GM12865 (cell line): ENCODE measurements around the gene CITED4.

Source experiments
- DNase-seq: peaks from one replicate; pipeline ENCODE4 v3.0.0; 2010; ENCODE audit warnings: low read depth
- H3K4me3 ChIP-seq: 2 replicates; pipeline ENCODE4 v1.5.1; 2011; ENCODE audit warnings: mild to moderate bottlenecking, low read depth, low read length, control low read depth
- CTCF ChIP-seq: IDR thresholded peaks from 2 replicates; pipeline ENCODE4 v1.5.1; 2011; ENCODE audit warnings: low read length, control low read depth, low read depth, inconsistent platforms; ENCODE audit not compliant: insufficient read depth; ENCODE audit errors: missing control alignments

Gene CITED4

GRCh38 chr1:40862008-40862863 lies at the start of gene CITED4:
Gene CITED4, minus strand, starts transcription at chr1:40862363. Its CDS starts 236 bp downstream, at chr1:40862127.
- peak; percentile 94 for DNase-seq
- peak within 1 kb of the TSS; percentile 48 for H3K4me3 ChIP-seq
- no peak for TF ChIP-seq CTCF

GRCh38 chr1:40911105-40911504 lies 48.9 kb upstream of the CITED4 start:
- H3K4me3 ChIP-seq: no peak overlapping the region
- no peak for TF ChIP-seq CTCF
- DNase-seq: no peak

GRCh38 chr1:40909281-40909680 lies 47.1 kb upstream of the CITED4 start:
- DNase-seq: no peak
- H3K4me3 ChIP-seq: no peak overlapping the region
- TF ChIP-seq CTCF: no peak

GRCh38 chr1:40908350-40908749 lies 46.2 kb upstream of the CITED4 start:
- H3K4me3 ChIP-seq: no peak overlapping the region
- no peak for TF ChIP-seq CTCF
- DNase-seq: no peak

- TF ChIP-seq CTCF: no peak
- DNase-seq: no peak
- no peak overlapping the region for H3K4me3 ChIP-seq
These were observed 45.7 kb upstream of the CITED4 start for GRCh38 chr1:40907899-40908298.

GRCh38 chr1:40906781-40907400 lies 44.7 kb upstream of the CITED4 start:
- TF ChIP-seq CTCF: no peak
- no peak overlapping the region for H3K4me3 ChIP-seq
- DNase-seq: no peak
